HG03521 (cell line): ENCODE measurements around the gene CIZ1.
"Not testable (repeated sequence)": the region's sequence is repeated elsewhere in the genome, so short reads cannot be mapped to it uniquely, and the experiment has no call there.

Source experiments
- ATAC-seq: cut with Tn5 transposase; IDR thresholded peaks from one replicate; pipeline ENCODE4 v1.9.1; 2021; ENCODE audit warnings: mild to moderate bottlenecking, moderate library complexity; ENCODE audit not compliant: unreplicated experiment

Gene CIZ1

GRCh38 chr9:128190516-128191405, 611 bp downstream of the CIZ1 start:
- no peak for ATAC-seq

GRCh38 chr9:128190013-128190412, 1.4 kb downstream of the CIZ1 start:
- no peak for ATAC-seq

GRCh38 chr9:128188209-128188608, 3.2 kb downstream of the CIZ1 start:
- ATAC-seq: no peak

- no peak for ATAC-seq
Measured at GRCh38 chr9:128187361-128187760, 4.0 kb downstream of the CIZ1 start.

- no peak for ATAC-seq
Measured at GRCh38 chr9:128185979-128186965, 5.1 kb downstream of the CIZ1 start.

GRCh38 chr9:128182893-128183588, 8.3 kb downstream of the CIZ1 start:
- ATAC-seq: no peak

- not testable (repeated sequence) for ATAC-seq
Measured at GRCh38 chr9:128181480-128181879, 9.9 kb downstream of the CIZ1 start.

- no peak for ATAC-seq
Measured at GRCh38 chr9:128180447-128180846, 10.9 kb downstream of the CIZ1 start.

- no peak for ATAC-seq
Measured at GRCh38 chr9:128180001-128180400, 11.4 kb downstream of the CIZ1 start.

- ATAC-seq: no peak
Measured at GRCh38 chr9:128178806-128179431, 12.5 kb downstream of the CIZ1 start.

- no peak for ATAC-seq
Measured at GRCh38 chr9:128175726-128176125, 15.6 kb downstream of the CIZ1 start.

GRCh38 chr9:128175102-128175563, 16.2 kb downstream of the CIZ1 start:
- no peak for ATAC-seq

- no peak for ATAC-seq
Measured at GRCh38 chr9:128174062-128174461, 17.3 kb downstream of the CIZ1 start.

- ATAC-seq: no peak
Measured at GRCh38 chr9:128169925-128170324, 21.4 kb downstream of the CIZ1 start.

GRCh38 chr9:128169492-128169891, 21.9 kb downstream of the CIZ1 start:
- ATAC-seq: no peak

- no peak for ATAC-seq
Measured at GRCh38 chr9:128168731-128169308, 22.6 kb downstream of the CIZ1 start.

- no peak for ATAC-seq
Measured at GRCh38 chr9:128167209-128167608, 24.2 kb downstream of the CIZ1 start.

- ATAC-seq: no peak
Measured at GRCh38 chr9:128166169-128166568, 25.2 kb downstream of the CIZ1 start.

- no peak for ATAC-seq
Measured at GRCh38 chr9:128164307-128164885, 27.0 kb downstream of the CIZ1 start.
